Upper lobe of left lung (tissue), 4 donors: ENCODE results near the gene CNNM3.
"Not testable (repeated sequence)": the region's sequence is repeated elsewhere in the genome, so short reads cannot be mapped to it uniquely, and the experiment has no call there.

Source experiments
- EP300 ChIP-seq, 4 donors: sonication (generic); formaldehyde crosslinking; IDR thresholded peaks; one replicate each; pipeline ENCODE4 v1.5.1; 2017; ENCODE audit warnings: antibody characterized with exemption in 4 of 4, control low read depth in 2 of 4
- POLR2A ChIP-seq, 4 donors: fragments of 450-650 bp; IDR thresholded peaks; one replicate each; pipeline ENCODE4 v1.5.1; 2016 to 2017; ENCODE audit warnings: antibody characterized with exemption in 4 of 4, mild to moderate bottlenecking in 2 of 4
- POLR2AphosphoS5 ChIP-seq, 2 donors: sonication (generic); formaldehyde crosslinking; IDR thresholded peaks; one replicate each; pipeline ENCODE4 v1.5.1; 2017; ENCODE audit warnings: antibody characterized with exemption in 2 of 2
- TF ChIP-seq, protein P1 (sequence below), 6 experiments: fragments of 450-650 bp in 4 of 6; fragments of 200-600 bp in 2 of 6; sonication (generic) in 2 of 6; IDR thresholded peaks; one replicate each; pipeline ENCODE4 v1.5.1; 2016 to 2019; ENCODE audit warnings: antibody characterized with exemption in 6 of 6

- TF ChIP-seq POLR2AphosphoS5, POLR2A, EP300 (IDR thresholded peaks at IDR 0.05): not testable (repeated sequence)
- TF ChIP-seq, protein P1, sequence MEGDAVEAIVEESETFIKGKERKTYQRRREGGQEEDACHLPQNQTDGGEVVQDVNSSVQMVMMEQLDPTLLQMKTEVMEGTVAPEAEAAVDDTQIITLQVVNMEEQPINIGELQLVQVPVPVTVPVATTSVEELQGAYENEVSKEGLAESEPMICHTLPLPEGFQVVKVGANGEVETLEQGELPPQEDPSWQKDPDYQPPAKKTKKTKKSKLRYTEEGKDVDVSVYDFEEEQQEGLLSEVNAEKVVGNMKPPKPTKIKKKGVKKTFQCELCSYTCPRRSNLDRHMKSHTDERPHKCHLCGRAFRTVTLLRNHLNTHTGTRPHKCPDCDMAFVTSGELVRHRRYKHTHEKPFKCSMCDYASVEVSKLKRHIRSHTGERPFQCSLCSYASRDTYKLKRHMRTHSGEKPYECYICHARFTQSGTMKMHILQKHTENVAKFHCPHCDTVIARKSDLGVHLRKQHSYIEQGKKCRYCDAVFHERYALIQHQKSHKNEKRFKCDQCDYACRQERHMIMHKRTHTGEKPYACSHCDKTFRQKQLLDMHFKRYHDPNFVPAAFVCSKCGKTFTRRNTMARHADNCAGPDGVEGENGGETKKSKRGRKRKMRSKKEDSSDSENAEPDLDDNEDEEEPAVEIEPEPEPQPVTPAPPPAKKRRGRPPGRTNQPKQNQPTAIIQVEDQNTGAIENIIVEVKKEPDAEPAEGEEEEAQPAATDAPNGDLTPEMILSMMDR (IDR thresholded peaks at IDR 0.05) = not testable (repeated sequence)
Measured at GRCh38 chr2:96796497-96796896, 19.6 kb upstream of the CNNM3 start.
